Calu3 (cell line): ENCODE results near the gene ABR. TPM values are rescaled to one million over a fixed set of nuclear protein-coding genes. Genes with fewer than 3 reads are reported as not detected.

ENCODE experiments used
- BruUV-seq: library from RNA; stranded (reverse); fragments of 400-500 nt; replicated peaks from 2 replicates; lab custom pipeline; 2021; lab: Mats Ljungman, UMichigan
- CTCF ChIA-PET: fragments of 300-600 bp; sonication (Branson Sonifier 250); formaldehyde crosslinking; loops from one replicate; lab custom pipeline; 2022; ENCODE audit warnings: antibody characterized with exemption; lab: Charles Lee
- DNase-seq: peaks from one replicate; pipeline ENCODE4 v3.0.0; 2022
- H3K27ac Mint-ChIP-seq: one replicate; pipeline ENCODE4 v1.8.0; 2022; ENCODE audit warnings: mixed read lengths; ENCODE audit not compliant: unreplicated experiment
- H3K27me3 Mint-ChIP-seq: one replicate; pipeline ENCODE4 v1.8.0; 2022; ENCODE audit warnings: mixed read lengths; ENCODE audit not compliant: unreplicated experiment
- H3K36me3 Mint-ChIP-seq: one replicate; pipeline ENCODE4 v1.8.0; 2022; ENCODE audit warnings: mild to moderate bottlenecking, moderate library complexity, mixed read lengths; ENCODE audit not compliant: insufficient read depth, unreplicated experiment
- H3K4me1 Mint-ChIP-seq: one replicate; pipeline ENCODE4 v1.8.0; 2022; ENCODE audit warnings: mild to moderate bottlenecking, low read depth, mixed read lengths; ENCODE audit not compliant: unreplicated experiment
- H3K4me3 Mint-ChIP-seq: one replicate; pipeline ENCODE4 v1.8.0; 2022; ENCODE audit warnings: mild to moderate bottlenecking, low read depth, moderate library complexity, mixed read lengths; ENCODE audit not compliant: unreplicated experiment
- H3K9me3 Mint-ChIP-seq: one replicate; pipeline ENCODE4 v1.8.0; 2022; ENCODE audit warnings: low read depth, mixed read lengths; ENCODE audit not compliant: unreplicated experiment
- intact Hi-C: fragments of 100-400 bp; cut with micrococcal nuclease; formaldehyde crosslinking; loops from one replicate; pipeline ENCODE4 v1.10.0; 2022; ENCODE audit not compliant: unreplicated experiment
- total RNA-seq: library from RNA; stranded (reverse); gene quantifications from 2 replicates; pipeline ENCODE4 v1.2.3, GENCODE V29; 2022
- TF ChIP-seq, protein P1 (sequence below): fragments of 200-600 bp; IDR thresholded peaks from one replicate; pipeline ENCODE4 v1.8.0; 2022; ENCODE audit warnings: antibody characterized with exemption; ENCODE audit not compliant: unreplicated experiment

Gene ABR
- total RNA-seq, 1 experiment from 2014 or later, result 92.7 TPM

DNA sequence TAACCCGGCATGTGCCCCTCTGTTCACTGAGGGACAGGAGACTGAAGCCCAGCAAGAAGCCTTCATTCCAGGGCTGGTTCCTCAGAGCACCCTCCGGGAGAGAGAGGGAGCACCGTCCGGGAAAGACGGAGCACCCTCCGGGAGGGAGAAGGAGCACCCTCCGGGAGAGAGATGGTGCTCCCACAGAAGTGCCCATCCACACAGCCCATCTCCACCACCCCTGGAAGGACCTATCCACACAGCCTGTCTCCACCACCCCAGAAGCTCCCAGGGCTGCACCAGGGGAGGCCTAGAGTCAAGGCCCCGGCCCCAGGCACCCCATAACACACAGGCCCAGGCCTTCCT lies 88.6 kb downstream of the ABR start:
- CTCF ChIA-PET, result no interaction called here
- no TSS peak for BruUV-seq
- TF ChIP-seq, protein P1, sequence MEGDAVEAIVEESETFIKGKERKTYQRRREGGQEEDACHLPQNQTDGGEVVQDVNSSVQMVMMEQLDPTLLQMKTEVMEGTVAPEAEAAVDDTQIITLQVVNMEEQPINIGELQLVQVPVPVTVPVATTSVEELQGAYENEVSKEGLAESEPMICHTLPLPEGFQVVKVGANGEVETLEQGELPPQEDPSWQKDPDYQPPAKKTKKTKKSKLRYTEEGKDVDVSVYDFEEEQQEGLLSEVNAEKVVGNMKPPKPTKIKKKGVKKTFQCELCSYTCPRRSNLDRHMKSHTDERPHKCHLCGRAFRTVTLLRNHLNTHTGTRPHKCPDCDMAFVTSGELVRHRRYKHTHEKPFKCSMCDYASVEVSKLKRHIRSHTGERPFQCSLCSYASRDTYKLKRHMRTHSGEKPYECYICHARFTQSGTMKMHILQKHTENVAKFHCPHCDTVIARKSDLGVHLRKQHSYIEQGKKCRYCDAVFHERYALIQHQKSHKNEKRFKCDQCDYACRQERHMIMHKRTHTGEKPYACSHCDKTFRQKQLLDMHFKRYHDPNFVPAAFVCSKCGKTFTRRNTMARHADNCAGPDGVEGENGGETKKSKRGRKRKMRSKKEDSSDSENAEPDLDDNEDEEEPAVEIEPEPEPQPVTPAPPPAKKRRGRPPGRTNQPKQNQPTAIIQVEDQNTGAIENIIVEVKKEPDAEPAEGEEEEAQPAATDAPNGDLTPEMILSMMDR, result no peak
- Mint-ChIP-seq H3K27me3 (no peaks in the 10 kb centered on the region), H3K36me3 (peaks cover 24% of the 10 kb centered on the region), H3K4me3 (no peak overlapping the region), H3K9me3 (no peaks in the 10 kb centered on the region), H3K4me1 (no peaks in the 10 kb centered on the region), H3K27ac (no peak overlapping the region)
- intact Hi-C loops, result no loop called here
- DNase-seq, result no peak

DNA sequence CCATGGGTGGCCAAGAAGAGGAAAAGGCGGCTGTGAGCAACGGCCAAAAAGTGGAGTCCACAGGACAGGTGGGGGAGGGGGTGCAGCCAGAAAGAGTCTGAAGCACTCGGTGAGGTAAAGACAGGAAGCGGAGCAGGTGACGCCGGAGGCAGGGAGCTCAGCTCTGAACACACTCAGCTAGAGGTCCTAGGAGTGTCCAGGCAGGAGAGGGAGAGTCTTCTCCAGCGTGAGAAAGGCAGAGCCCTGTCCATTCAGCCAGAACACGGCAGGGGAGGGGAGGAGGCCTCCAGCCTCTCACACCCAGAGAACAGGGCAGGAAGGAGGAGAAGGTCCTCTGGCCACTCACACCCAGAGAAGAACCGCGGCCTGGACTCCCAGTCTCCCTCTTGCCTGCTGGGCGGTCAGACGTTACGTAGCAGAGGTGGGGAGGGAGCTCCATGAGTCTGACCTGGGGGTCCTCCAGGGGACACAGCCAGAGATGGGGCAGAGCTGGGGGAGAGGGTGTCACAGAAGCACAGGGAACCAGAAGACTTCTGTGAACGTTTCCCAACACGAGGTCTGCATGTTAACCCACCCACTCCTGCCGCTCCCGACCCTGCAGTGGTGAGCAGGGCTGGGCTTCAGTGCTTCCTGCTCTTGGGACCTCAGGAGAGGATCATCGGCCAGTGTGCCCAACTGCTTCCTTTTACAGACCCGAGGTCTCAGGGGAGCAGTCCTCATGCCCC lies 89.2 kb downstream of the ABR start:
- Mint-ChIP-seq H3K9me3 (no peaks in the 10 kb centered on the region), H3K27ac (no peak overlapping the region), H3K36me3 (peaks cover 24% of the 10 kb centered on the region), H3K4me1 (no peaks in the 10 kb centered on the region), H3K4me3 (no peak overlapping the region), H3K27me3 (no peaks in the 10 kb centered on the region)
- TF ChIP-seq, protein P1, result no peak
- CTCF ChIA-PET, result no interaction called here
- intact Hi-C loops, result no loop called here
- no peak for DNase-seq
- no TSS peak for BruUV-seq

DNA sequence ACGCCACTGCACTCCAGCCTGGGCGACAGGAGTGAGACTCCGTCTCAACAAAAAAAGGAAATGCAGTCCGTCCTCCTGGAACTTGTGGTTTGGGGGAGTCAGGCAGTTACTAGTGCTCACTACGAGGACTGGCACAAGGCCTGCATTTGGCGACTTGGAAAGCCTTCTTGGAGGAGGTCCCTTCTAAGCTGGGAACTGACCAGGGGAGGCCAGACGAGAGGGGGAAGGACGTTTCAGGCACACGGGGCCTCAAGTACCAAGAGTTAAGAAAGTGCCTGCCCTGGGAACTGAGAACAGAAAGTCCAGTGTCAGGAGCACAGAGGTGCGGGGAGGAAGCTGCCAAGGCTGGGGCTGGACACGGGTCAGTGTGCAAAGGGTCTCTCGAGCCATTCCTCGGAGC lies 89.9 kb downstream of the ABR start:
- Mint-ChIP-seq H3K4me3 (no peak overlapping the region), H3K36me3 (peaks cover 24% of the 10 kb centered on the region), H3K27ac (no peak overlapping the region), H3K9me3 (no peaks in the 10 kb centered on the region), H3K4me1 (no peaks in the 10 kb centered on the region), H3K27me3 (no peaks in the 10 kb centered on the region)
- TF ChIP-seq, protein P1, result no peak
- intact Hi-C loops, result no loop called here
- DNase-seq, result no peak
- BruUV-seq, result no TSS peak
- CTCF ChIA-PET, result no interaction called here

DNA sequence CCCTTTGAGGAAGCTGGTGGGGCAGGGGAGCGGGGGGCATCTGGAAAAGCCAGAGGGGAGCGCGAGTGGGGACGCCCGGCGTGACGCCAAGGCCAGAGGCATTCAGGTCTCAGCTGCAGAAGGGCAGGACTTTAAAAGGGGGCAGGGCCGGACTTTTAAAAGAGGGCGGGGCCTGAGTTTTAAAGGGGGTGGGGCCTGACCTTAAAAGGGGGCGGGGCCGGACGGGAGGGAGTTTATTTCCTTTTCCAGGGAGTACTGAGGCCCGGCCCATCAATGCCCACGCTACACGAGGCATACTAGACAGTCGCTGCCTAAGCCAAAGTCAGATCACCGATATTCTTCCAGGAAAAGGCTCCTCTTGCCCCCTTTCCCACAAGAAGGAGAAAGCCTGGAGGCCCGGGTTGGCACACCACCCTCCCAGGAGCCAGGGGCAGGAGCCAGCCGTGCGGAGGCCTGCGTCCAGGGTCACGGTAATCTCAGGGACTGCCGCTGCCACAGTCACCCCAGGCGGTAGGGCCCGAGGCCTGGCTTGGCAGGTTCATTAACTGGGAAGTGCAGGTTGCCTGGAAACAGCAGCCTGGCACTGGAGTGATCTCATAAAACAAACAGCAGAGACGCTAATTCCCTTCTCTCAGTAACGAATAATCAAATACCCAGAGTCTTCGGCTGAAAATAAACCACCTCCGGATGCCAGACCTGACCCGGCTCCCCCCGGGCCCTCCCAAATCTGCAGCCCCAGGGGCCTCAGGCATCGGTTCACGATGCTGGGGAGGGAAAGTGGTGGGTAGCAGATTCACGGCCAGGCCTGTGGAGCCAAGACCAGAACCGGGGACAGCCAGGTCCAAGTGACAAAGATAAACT lies 92.2 kb downstream of the ABR start:
- DNase-seq, result peak; percentile 81
- H3K27me3 Mint-ChIP-seq, result no peaks in the 10 kb centered on the region
- peaks cover 7% of the 10 kb centered on the region for H3K4me1 Mint-ChIP-seq
- no peak overlapping the region for H3K4me3 Mint-ChIP-seq
- peak overlapping the region; percentile 61 for H3K27ac Mint-ChIP-seq
- CTCF ChIA-PET, result no interaction called here
- H3K9me3 Mint-ChIP-seq, result no peaks in the 10 kb centered on the region
- TSS peak; percentile 86 for BruUV-seq
- peaks cover 42% of the 10 kb centered on the region for H3K36me3 Mint-ChIP-seq
- intact Hi-C loops, result no loop called here
- TF ChIP-seq, protein P1, result no peak
